ENCODE measurements around the gene GNG2.

Gene GNG2

DNA sequence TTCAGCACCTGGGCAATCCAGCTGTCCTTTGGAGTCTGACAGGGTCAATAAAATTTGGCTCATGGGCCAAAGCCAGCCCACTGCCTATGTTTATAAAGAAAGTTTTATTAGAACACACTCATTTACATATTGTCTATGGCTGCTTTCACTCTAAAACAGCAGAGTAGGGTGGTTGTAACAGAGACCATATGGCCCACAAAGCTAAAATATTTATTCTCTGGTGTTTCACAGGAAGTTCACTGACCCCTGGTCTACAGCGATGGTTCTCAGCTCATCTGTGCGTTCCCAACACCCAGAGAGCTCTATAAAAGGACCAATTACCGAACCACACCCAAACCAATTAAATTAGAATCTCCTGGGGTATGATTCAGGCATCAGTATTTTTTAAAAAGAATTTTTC is 91.2 kb downstream of the GNG2 start:
- DNase-seq = peak; percentile 2

DNA sequence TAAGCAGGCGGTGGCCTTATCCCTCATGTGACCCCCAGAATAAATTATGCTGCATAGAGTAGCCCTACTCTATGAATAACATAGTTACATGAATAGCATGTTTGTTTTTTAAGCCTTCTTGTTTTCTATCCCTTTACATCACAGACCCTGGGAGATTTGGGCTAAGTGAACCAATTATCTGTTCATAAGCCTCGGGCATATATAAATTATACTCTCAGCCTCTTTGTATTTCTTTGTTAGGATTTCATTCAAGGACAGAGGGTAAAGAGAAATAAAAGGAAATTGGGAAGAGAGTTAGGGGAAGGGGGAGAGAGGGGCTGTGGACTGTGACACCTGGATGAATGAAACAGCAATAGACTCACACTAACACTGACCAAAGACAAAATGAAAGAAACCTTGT is 93.6 kb downstream of the GNG2 start:
- DNase-seq = peak; percentile 60

DNA sequence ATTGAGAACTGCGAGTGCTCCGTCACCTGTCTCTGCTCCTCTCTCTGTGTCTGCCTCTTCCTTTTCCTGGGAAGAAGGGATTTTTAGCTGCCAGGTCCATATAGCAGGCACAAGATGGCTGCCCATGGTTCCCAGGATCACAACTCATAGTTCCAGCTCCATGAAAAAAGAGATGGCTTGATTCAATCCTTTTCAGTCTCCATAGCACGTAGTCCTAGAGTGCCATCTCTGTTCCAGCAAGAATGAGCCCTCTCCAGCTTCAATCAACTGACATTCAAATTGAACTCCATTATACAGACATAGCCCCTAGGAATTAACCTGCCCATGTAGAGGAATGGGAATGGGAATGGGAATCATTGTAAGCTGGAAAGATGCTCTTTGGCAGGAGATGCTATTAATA is 94.2 kb downstream of the GNG2 start:
- DNase-seq = peak; percentile 73

DNA sequence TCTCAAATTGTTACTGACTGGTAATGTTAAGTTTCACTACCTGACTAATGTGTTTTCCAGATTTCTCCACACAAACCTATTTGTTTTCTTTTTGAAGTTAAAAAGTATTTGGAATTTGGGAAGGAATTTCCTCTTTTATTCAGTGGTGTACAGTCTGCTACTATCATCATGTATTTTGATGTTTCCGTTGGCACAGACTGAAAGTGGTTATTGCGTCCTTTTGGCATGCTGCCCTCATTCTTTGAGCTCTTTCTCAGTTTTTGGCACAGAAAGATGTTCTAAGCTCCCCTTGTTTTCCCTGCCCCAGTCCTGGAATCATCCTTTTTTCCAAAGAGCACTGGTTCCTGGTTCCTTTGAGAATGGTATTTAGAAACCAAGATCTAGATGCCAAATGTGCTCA is 97.5 kb downstream of the GNG2 start:
- DNase-seq = no peak

DNA sequence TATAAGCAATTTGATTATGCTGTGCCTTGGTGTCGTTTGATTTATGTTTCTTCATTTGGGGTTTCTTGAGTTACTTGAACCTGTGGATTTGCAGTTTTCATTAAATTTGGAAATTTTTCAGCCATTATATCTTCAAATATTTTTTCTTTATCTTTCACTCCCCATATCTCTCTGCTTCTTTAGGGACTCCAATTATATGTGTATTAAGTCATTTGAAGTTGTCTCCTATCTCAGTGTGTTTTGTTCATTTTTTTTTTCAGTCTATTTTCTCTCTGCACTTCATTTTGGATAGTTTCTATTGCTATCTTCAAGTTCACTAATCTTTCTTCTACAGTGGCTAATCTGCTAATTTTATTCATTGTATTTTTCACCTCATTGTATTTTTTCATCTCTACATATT is 99.5 kb downstream of the GNG2 start:
- DNase-seq = no peak

DNA sequence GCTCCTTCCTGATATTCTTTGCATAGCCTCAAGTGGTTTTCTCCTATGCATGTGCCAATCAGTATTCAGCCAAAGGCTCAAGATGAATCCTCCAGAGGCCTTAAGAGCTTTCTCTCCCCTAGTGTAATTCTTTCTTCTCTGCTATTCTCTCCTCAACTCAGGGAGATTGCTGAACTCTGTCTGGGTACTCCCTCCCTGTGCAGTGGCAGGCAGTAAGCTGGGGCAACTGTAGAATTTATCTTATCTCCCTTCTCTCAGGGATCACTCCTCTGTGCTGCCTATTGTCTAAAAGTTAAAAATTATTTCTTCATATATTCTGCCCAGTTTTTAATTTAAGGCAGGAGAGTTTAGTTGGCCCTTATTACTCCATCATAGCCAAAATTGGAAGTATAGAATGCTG is 100.5 kb downstream of the GNG2 start:
- DNase-seq = no peak

DNA sequence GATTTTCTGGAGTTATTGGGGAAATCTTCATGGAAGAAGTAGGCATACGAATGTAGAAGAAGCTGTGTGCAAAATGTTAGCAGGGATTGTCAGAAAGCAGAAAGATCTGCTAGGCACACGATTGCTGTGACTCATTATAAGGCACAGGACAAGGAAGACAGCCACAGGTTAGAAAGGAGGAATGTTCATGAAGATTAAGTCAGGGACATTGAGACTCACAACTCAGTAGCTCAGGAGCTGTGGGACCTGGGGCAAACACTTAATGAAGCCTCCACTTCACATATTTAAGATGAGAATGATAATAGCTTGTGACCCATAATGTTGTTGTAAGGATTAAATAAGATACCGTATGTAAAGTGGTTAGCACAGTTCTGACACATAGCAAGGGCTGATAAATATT is 102.3 kb downstream of the GNG2 start:
- DNase-seq = no peak

DNA sequence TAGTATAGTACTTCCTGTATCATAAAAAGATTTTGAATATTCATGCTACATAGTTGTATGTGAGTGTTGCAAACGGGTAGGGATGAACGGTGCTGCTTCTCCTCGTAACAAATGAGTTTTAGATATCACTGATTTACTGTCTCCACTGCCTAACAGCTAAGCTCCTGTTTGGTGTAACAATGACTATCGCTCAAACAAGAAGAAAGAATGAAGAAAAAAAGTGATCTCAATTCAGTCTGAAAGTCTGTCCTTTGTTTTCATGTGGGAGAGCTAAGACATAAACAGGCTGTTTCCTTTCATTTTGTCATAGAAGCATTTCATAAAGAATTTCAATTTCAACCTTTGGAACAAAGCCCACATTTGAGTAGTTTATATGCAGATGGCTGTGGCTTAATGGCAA is 102.9 kb downstream of the GNG2 start:
- DNase-seq = no peak

DNA sequence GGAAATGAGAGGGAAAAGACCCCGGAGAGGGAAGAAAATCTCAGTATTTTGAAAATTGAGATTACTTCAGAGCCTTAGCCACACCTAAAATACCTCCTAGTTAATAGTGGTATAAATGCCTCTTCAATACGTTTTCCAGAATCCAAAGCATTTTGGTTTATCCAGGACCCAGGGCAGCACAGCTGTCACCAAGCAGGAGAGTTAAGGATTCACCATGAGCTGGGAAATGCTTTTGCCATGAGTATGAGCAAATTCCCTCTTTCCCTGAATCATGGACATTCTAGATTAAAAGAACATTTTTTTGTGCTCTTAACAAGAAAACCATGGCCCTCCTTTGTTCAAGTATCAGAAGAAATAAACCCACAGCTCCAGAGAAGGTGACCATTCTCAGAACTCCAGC is 107.1 kb downstream of the GNG2 start:
- DNase-seq = no peak

DNA sequence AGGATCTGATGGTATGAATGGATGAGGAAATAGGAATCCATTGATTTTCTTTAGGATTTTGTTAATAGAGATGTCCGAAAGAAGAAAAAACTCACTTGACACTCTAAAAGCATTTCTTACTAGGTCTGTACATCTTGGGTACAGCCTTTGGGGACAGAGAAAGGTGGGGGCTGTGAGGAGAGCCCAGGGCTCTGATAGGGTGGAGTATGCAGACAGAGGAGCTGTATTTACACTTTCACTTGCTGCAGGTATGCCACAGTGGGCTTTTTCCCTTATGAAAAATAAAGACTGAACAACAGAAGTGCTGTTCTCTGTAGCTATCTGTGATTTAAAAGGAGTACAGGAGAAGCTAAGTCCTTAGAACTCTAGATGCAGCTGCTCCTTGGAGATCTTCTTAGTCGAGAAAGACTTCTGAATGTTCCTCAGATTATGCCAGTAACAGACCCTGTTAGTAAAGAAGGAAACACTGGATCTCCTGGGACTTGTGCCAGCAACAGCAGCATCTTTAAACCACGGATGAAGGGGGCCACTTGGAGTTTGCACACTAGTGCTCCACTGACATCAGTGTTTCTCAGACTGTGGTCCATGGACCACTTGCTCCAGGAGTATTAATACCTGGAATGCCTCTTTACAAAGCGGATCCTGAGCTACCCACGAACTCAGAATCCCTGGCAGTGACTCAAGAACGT is 109.6 kb downstream of the GNG2 start:
- DNase-seq = no peak

DNA sequence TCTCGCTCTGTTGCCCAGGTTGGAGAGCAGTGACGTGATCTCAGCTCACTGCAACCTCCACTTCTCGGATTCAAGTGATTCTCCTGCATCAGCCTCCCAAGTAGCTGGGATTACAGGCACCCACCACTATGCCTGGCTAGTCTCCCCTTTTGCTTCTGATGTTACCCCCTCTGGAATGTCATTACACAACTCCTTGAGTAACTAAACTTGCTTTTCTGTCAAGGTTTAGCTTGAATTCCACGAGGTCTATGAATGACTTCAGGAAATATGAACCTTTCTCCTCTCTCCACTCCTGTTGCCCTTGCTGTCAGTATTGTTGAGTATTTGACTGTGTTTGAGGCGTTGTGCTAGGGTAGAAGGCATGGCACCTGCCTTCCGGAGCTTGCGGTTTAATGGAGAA is 112.2 kb downstream of the GNG2 start:
- DNase-seq = no peak

DNA sequence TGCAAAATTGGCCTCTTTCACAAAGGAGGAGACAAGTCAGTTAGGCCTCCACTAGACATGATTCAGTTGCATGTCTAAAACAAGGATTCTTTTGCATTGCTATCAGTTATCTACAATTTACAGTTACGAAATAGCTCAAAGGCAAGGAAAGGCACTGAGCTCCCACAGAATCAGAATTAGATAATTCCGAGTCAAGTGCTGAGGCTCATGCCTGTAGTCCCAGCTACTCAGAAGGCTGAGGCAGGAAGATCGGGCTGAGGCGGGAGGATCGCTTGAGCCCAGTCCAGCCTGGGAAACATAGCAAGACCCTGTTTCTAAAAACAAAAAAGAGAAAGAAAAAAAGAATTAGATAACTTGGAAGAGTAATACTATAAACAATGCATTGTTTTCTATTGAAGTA is 116.7 kb downstream of the GNG2 start:
- DNase-seq = no peak

DNA sequence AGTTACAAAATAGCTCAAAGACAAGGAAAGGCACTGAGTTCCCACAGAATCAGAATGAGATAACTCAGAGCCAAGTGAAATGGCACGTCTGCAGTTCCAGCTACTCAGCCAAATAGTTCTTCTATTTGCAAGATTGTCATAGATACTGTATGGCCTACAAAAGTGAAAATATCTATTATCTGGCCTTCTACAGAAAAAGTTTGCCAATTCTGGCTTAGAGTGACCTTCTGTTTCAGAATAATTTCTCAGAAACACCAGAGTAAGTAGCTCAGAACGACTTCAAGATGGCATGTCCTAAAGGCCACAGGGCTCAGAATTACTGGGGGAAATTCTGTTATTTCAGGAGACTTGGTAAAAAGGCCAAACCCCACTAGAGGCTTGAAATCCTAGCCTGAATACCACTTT is 118.3 kb downstream of the GNG2 start:
- DNase-seq = no peak

DNA sequence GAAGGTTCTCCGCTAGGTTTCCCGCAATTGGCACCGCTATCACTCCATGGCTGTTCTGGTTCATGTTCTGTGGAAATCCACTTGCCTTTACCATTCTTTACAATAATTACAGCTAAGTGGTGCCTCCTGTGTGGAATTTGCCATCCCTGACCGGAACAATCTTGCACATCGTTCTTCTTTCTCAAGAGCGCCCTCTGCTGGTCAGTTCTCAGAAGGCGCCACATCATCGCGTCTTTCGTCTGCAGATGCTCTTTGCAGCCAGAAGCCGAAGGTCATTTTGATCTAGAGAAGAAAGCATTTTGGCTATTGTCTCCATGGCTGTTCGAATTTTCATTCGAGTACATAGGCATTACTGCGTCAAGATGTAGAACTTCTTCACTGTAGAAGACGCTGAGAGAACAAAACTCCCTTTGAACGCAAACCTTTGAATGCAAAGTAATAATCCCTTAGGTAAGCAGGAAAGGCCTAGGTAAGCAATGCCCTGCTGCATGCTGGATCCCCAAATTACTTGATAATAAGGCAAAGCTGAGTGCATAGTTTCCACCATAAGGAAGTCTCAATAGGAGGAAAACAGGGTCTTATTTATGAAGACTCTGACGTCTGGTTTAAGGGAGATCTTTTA is 118.8 kb downstream of the GNG2 start:
- DNase-seq = peak; percentile 76

DNA sequence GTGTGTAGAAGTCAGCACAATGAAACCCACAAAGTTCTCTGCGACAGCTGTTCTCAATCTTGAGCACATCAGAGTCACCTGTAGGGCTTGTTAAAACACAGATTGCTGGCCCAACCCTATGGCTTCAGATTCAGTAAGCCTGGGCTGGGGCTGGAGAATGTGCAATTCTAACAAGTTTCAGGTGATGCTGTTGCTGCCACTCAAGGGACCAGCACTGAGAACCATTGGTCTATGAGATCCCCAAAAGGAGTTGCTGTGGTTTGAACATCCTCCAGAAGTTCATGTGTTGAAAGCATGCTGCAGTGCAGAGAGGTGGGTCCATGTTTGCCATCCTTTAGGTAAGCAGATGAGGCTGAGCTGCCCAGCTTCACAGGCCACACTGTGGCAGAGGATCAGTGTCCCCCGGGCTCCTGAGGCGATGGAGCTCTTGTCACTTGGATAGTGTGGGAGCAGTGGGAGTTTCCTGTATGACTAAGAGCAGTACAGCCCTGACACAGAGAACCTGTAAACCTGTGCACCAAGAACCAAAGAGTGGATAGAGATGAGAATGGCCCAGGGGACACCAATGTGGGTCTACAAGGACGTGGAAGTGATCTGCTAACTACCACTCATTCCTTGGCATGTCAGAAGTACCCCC is 120.9 kb downstream of the GNG2 start:
- no peak for DNase-seq

DNA sequence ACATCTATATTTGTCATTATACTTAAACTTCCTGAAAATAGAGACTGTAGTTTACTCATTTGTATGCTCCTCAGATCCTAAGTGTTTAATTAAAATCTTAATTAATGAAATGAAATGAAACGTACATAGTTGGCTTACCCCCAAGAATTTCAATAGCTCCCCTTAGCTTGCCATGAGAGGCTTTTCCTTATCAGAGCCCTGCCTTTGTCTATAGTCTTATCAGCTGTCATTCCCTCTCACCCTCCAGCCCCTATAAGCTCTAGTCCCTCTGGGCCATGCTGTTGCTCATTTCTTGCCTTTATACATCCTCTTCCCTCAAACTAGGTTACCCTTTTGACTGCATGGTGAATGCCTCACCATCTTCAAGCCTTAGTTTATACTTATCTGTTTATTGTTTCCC is 127.8 kb downstream of the GNG2 start:
- DNase-seq = peak; percentile 36

DNA sequence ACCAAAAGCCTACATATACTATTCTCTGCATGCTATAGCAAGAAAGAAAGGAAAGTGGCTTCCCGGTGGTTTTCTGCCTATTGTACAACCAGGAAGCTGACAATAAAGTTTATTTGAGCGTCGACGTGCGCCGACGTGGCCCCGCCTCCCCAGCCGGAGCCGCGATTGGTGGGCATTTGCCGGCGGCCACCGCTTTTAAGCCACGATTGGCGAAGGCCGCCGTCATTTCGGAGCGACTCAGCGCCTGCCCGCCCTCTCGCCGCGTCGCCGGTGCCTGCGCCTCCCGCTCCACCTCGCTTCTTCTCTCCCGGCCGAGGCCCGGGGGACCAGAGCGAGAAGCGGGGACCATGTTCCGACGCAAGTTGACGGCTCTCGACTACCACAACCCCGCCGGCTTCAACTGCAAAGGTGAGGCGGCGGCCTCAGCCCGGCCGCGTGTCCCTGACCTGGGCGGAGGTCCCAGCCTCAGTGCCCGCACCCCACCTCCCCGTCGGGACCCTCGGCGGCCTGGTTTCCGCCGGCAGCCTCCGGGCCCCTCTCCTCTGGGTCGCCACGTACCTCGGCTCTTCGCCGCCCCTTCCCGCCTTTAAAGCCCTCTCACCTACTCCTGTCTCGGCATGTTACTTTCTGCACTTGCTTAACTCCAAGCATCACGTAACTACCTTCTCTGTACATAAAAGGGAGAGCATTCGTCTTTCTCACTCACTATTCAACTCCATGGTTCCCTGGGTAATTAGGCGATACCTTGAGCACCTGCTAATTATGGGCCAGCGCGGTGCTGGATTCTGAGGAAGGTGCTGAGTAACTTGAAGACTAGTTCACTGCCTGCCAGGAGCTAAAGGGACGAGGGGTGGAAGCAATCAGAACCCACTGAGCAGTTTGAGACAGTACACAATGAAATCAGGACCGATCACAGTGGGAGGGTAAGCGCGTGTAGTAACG is 129.2 kb downstream of the GNG2 start, which contains the start of gene RTRAF:
TSS of gene RTRAF (plus strand) at position 254 of the 942 bp plus-strand sequence. CDS start at position 348, 94 bp downstream.
- peak; percentile 92 for DNase-seq

DNA sequence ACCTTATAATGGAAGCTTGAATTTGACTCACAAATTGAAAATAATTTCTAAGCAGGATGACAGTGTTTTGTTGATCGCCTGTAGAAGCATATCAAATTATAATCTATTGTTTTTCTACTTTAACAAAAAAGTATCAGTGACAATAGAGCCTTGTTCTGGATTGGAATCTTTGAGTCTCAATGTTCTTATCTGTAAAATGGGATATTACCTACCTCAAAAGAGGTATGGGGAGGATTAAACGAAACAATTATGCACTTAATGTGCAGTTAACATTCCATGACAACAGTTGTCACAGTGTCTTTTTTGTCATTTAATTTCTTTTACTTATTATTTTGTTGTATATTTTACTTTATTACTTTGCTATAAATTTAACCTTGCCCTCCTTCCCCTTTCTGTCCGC is 130.1 kb downstream of the GNG2 start:
- no peak for DNase-seq

DNA sequence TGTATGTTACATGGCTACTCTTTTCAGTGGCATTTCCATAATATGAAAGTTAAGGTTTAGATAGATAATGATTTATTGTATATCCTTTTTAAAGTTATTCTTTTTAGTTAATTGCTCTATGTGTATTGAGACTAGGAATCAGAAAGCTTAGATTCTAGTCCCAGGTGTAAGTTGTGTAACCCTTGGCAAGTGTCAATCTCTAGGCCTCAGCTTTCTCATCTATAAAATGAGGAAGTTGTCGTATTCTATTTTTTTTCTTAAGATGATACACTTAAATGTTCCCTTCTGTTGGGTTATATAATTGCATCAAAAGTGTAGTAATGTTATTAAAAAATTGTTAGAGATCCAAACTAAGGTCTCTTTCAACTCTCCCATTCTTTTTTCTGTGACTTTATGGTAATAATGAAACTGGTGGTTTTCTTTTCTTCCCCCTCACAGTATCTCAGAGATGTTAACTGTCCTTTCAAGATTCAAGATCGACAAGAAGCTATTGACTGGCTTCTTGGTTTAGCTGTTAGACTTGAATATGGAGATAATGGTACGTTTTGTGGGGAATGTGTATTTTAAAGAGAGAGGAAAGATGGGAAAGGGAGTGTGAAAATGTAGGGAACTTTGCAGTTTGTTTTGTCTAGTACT is 133.0 kb downstream of the GNG2 start:
- DNase-seq = no peak

DNA sequence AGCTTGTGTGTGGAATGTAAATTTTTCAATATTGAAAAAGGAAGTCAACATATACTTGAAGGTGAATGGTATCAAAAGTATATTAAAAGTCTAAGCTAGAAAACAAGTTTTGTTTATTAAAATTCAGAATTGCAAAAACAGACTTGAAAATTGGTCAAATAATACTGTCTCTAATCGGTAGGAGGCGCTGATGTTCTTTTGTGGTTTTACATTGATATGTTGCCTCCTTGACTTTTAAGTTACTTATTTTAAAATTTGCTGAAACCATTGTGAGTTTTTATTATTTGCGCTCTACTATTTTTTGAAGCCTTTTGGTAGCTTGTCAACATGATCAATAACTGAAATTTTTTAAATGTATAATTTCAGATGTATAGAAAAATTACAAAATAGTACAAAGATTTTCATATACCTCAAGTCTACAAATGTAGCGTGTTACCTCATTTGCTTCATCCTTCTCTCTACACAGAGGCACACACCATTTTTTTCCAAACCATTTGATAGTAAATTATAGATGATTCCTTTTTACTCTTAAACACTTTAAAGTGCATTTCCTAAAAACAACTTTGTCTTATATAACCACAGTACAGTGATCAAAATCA is 135.8 kb downstream of the GNG2 start:
- DNase-seq = no peak

DNA sequence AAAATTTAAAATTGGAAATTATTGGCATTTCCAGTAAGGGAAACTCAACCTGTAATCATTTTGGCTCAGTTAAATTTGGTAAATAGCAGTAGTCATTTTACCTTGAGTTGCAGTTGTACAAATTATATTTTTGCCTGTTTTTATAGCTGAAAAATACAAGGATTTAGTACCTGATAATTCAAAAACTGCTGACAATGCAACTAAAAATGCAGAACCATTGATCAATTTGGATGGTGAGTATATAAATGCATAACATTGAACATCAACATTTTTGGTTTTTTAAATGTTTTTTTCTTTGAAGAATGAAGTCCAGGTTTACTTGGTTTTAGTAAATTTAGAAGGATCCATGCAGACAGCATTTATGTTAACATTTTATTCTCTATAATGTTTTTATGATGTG is 137.9 kb downstream of the GNG2 start:
- no peak for DNase-seq

DNA sequence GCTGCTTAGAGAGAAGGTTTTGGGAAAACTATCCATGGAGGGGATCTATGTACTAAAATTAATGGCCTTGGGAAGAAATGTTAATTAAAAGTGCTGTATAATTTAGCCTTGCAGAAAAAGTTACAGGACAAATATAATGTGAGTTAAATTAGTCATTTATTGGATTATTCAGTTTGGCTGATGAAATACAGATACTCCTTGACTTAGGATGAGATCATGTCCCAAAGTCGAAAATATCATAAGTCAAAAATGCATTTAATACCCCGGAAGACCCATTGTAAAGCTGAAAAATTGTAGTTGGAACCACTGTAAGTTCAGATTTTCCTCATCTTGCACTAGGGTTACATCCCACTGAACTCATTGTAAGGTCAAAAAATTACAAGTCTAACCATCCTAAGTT is 138.7 kb downstream of the GNG2 start:
- no peak for DNase-seq
